ENCODE results near the gene EXOC4.

- no peak for TF ChIP-seq FOXM1 (CRISPR knock-in tag; IDR thresholded peaks at IDR 0.05)
- TF ChIP-seq, protein P1, sequence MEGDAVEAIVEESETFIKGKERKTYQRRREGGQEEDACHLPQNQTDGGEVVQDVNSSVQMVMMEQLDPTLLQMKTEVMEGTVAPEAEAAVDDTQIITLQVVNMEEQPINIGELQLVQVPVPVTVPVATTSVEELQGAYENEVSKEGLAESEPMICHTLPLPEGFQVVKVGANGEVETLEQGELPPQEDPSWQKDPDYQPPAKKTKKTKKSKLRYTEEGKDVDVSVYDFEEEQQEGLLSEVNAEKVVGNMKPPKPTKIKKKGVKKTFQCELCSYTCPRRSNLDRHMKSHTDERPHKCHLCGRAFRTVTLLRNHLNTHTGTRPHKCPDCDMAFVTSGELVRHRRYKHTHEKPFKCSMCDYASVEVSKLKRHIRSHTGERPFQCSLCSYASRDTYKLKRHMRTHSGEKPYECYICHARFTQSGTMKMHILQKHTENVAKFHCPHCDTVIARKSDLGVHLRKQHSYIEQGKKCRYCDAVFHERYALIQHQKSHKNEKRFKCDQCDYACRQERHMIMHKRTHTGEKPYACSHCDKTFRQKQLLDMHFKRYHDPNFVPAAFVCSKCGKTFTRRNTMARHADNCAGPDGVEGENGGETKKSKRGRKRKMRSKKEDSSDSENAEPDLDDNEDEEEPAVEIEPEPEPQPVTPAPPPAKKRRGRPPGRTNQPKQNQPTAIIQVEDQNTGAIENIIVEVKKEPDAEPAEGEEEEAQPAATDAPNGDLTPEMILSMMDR (CRISPR knock-in tag; IDR thresholded peaks at IDR 0.05): no peak
- no peak for TF ChIP-seq RBAK (CRISPR knock-in tag; IDR thresholded peaks at IDR 0.05)
- no peak for TF ChIP-seq NFIB (CRISPR knock-in tag; IDR thresholded peaks at IDR 0.05; ENCODE audit: borderline replicate concordance)
- TF ChIP-seq TCF7 (IDR thresholded peaks at IDR 0.05; ENCODE audit: low read depth): no peak
- no peak for TF ChIP-seq FOXP4 (CRISPR knock-in tag; IDR thresholded peaks at IDR 0.05)
- TF ChIP-seq, protein P2, sequence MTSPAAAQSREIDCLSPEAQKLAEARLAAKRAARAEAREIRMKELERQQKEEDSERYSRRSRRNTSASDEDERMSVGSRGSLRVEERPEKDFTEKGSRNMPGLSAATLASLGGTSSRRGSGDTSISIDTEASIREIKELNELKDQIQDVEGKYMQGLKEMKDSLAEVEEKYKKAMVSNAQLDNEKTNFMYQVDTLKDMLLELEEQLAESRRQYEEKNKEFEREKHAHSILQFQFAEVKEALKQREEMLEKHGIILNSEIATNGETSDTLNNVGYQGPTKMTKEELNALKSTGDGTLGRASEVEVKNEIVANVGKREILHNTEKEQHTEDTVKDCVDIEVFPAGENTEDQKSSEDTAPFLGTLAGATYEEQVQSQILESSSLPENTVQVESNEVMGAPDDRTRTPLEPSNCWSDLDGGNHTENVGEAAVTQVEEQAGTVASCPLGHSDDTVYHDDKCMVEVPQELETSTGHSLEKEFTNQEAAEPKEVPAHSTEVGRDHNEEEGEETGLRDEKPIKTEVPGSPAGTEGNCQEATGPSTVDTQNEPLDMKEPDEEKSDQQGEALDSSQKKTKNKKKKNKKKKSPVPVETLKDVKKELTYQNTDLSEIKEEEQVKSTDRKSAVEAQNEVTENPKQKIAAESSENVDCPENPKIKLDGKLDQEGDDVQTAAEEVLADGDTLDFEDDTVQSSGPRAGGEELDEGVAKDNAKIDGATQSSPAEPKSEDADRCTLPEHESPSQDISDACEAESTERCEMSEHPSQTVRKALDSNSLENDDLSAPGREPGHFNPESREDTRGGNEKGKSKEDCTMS (CRISPR knock-in tag; conservative IDR thresholded peaks at IDR 0.05): no peak
- TF ChIP-seq EZH2 (conservative IDR thresholded peaks at IDR 0.05; ENCODE audit: low read depth, low read length): no peak
- TF ChIP-seq, protein P3, sequence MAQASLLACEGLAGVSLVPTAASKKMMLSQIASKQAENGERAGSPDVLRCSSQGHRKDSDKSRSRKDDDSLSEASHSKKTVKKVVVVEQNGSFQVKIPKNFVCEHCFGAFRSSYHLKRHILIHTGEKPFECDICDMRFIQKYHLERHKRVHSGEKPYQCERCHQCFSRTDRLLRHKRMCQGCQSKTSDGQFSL (CRISPR knock-in tag; IDR thresholded peaks at IDR 0.05): no peak
- TF ChIP-seq ZNF839 (CRISPR knock-in tag; IDR thresholded peaks at IDR 0.05; ENCODE audit: borderline replicate concordance): no peak
- no peak for TF ChIP-seq BHLHE40 (IDR thresholded peaks at IDR 0.05; ENCODE audit: low read length)
Observed at GRCh38 chr7:133237545-133237944, 15.3 kb upstream of the EXOC4 start.

Data from HepG2 (cell line).